ENCODE results near the gene KLHL29. TPM values are rescaled to one million over a fixed set of nuclear protein-coding genes. Genes with fewer than 3 reads are reported as not detected.

Gene KLHL29
- total and polyA plus RNA-seq, 2 of the 13 experiments (the other 11 are each of a cell fraction or from before 2014, with no cell fraction given): 0.01 TPM; not detected in 1

DNA sequence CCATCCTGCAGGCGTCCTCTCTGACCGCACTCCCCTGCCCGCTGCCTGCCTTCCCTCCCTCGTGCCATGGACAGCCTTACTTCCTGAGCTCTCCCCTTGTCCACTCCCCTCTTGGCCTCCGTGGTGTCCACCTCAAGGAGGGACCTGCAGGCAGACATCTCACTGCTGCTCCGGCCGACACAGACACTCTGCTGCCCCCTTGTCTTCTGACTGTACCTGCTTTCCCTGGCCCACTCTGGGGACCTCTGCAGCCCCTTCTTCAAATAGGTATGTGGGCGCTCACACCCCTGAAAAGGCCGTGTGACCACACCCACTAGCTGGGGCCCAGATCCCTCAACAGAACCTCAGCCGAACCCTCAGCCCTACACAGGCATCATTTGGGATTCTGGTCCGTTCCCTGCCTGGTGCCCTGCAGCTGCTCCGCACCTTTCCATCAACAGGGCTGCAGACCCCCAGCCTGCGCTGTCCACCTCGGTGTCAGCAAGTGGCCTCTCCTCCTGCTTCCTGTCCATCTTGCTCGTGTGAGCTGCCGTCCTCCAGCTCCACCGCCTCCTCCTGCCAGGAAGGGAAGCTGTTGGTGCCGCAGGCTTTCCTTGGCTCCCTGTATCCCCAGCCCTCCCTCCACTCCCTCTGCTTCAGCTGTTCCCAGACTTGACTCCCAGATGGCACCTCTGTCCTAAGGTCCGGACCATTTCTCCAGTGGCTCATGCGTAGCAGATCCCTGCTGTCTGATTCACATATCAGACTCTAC, 94.1 kb downstream of the KLHL29 start (continued):
- TF ChIP-seq, protein P1, sequence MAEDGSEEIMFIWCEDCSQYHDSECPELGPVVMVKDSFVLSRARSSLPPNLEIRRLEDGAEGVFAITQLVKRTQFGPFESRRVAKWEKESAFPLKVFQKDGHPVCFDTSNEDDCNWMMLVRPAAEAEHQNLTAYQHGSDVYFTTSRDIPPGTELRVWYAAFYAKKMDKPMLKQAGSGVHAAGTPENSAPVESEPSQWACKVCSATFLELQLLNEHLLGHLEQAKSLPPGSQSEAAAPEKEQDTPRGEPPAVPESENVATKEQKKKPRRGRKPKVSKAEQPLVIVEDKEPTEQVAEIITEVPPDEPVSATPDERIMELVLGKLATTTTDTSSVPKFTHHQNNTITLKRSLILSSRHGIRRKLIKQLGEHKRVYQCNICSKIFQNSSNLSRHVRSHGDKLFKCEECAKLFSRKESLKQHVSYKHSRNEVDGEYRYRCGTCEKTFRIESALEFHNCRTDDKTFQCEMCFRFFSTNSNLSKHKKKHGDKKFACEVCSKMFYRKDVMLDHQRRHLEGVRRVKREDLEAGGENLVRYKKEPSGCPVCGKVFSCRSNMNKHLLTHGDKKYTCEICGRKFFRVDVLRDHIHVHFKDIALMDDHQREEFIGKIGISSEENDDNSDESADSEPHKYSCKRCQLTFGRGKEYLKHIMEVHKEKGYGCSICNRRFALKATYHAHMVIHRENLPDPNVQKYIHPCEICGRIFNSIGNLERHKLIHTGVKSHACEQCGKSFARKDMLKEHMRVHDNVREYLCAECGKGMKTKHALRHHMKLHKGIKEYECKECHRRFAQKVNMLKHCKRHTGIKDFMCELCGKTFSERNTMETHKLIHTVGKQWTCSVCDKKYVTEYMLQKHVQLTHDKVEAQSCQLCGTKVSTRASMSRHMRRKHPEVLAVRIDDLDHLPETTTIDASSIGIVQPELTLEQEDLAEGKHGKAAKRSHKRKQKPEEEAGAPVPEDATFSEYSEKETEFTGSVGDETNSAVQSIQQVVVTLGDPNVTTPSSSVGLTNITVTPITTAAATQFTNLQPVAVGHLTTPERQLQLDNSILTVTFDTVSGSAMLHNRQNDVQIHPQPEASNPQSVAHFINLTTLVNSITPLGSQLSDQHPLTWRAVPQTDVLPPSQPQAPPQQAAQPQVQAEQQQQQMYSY (CRISPR knock-in tag; IDR thresholded peaks at IDR 0.05): no peak
- no peak for TF ChIP-seq ZNF790 (CRISPR knock-in tag; IDR thresholded peaks at IDR 0.05; ENCODE audit: borderline replicate concordance)
- TF ChIP-seq ZNF883 (CRISPR knock-in tag; IDR thresholded peaks at IDR 0.05; ENCODE audit: not compliant biosample characterization): no peak
- TF ChIP-seq CHCHD3 (CRISPR knock-in tag; IDR thresholded peaks at IDR 0.05): no peak
- no peak for TF ChIP-seq POGZ (CRISPR knock-in tag; IDR thresholded peaks at IDR 0.05)
- TF ChIP-seq SYNCRIP (IDR thresholded peaks at IDR 0.05; ENCODE audit: insufficient read depth, low read depth, low read length): no peak
- TF ChIP-seq ZNF775 (CRISPR knock-in tag; IDR thresholded peaks at IDR 0.05; ENCODE audit: borderline replicate concordance): no peak

Measured in HepG2 (cell line).